OCI-LY1 (cell line): Measurements from ENCODE around the gene TGFBR2.

Source experiments
- H2AFZ ChIP-seq: fragments of 200-600 bp; sonication (generic), shearing (Covaris generic); 2 replicates; pipeline ENCODE4 v1.6.0; 2014; ENCODE audit warnings: antibody characterized with exemption, mild to moderate bottlenecking, low read length
- H3F3A ChIP-seq: fragments of 200-600 bp; sonication (generic), shearing (Covaris generic); 2 replicates; pipeline ENCODE4 v1.6.0; 2014; ENCODE audit warnings: mild to moderate bottlenecking, antibody characterized with exemption, low read length, moderate library complexity; ENCODE audit not compliant: insufficient read depth
- H3K27ac ChIP-seq: fragments of 200-600 bp; sonication (generic); 2 replicates; pipeline ENCODE4 v1.5.1; 2014; ENCODE audit warnings: low read length, mixed run types, mild to moderate bottlenecking, low read depth; ENCODE audit not compliant: poor library complexity, severe bottlenecking
- H3K27me3 ChIP-seq: fragments of 200-600 bp; sonication (generic); 2 replicates; pipeline ENCODE4 v1.6.0; 2014; ENCODE audit warnings: antibody characterized with exemption, mild to moderate bottlenecking, low read length, moderate library complexity; ENCODE audit not compliant: insufficient read depth
- H3K36me3 ChIP-seq: fragments of 200-600 bp; sonication (generic); 2 replicates; pipeline ENCODE4 v1.6.1; 2014; ENCODE audit warnings: mild to moderate bottlenecking, antibody characterized with exemption, low read length, moderate library complexity, mixed read lengths; ENCODE audit not compliant: insufficient read depth
- H3K4me1 ChIP-seq: fragments of 200-600 bp; sonication (generic); 2 replicates; pipeline ENCODE4 v1.5.1; 2014; ENCODE audit warnings: mild to moderate bottlenecking, low read length, moderate library complexity; ENCODE audit not compliant: insufficient read depth, severe bottlenecking
- H3K4me2 ChIP-seq: fragments of 200-600 bp; sonication (generic), shearing (Covaris generic); 2 replicates; pipeline ENCODE4 v1.6.1; 2014; ENCODE audit warnings: low read length
- H3K4me3 ChIP-seq: fragments of 200-600 bp; sonication (generic); 2 replicates; pipeline ENCODE4 v1.5.1; 2014; ENCODE audit warnings: low read length, low read depth, mild to moderate bottlenecking, mixed read lengths; ENCODE audit not compliant: poor library complexity, severe bottlenecking
- H3K79me2 ChIP-seq: fragments of 200-600 bp; shearing (Covaris generic); 2 replicates; pipeline ENCODE4 v1.6.1; 2016; ENCODE audit warnings: mixed run types, low read length, mixed read lengths; ENCODE audit not compliant: insufficient read depth
- H3K9ac ChIP-seq: fragments of 200-600 bp; sonication (generic), shearing (Covaris generic); 2 replicates; pipeline ENCODE4 v1.6.1; 2014; ENCODE audit warnings: mild to moderate bottlenecking, low read length, mixed read lengths
- H3K9me2 ChIP-seq: fragments of 200-600 bp; sonication (generic), shearing (Covaris generic); 2 replicates; pipeline ENCODE4 v1.6.1; 2014; ENCODE audit warnings: low read depth, mild to moderate bottlenecking, low read length, mixed read lengths
- H3K9me3 ChIP-seq: fragments of 200-600 bp; shearing (Covaris generic); 2 replicates; pipeline ENCODE4 v1.6.1; 2014; ENCODE audit warnings: low read length, mixed read lengths
- H4K20me1 ChIP-seq: fragments of 200-600 bp; sonication (generic), shearing (Covaris generic); 2 replicates; pipeline ENCODE4 v1.6.0; 2016; ENCODE audit warnings: mild to moderate bottlenecking, low read length; ENCODE audit not compliant: insufficient read depth
- EZH2 ChIP-seq: fragments of 200-600 bp; sonication (generic), shearing (Covaris generic); IDR thresholded peaks from 2 replicates; pipeline ENCODE4 v1.8.0; 2017; ENCODE audit warnings: borderline replicate concordance, mixed run types, mild to moderate bottlenecking, antibody characterized with exemption, low read length, moderate library complexity, mixed read lengths
- TF ChIP-seq, protein P1 (sequence below): fragments of 200-600 bp; sonication (generic), shearing (Covaris generic); IDR thresholded peaks from 2 replicates; pipeline ENCODE4 v1.5.1; 2017; ENCODE audit warnings: mild to moderate bottlenecking, antibody characterized with exemption, low read length, moderate library complexity, mixed read lengths

Gene TGFBR2

DNA sequence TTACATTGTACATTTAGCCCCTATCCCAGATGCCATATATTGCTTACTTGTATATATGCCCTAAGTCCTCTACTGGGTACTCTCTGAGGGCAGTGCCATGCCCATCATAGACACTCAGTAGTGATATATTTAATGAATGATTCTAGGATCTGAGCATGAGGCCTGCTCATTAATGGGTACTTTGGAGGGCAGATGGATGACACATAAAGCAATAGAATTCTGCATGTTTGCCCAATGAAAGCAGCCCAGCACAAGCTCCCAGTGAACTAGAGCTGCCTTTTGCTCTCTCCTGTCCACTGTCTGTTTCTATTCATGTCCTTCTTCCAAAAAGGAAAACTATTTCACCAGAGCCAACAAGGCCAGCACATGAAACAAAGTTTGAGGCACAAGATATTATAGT is 63.9 kb downstream of the TGFBR2 start:
- no peak overlapping the region for H2AFZ ChIP-seq
- H3F3A ChIP-seq: no peaks in the 10 kb centered on the region
- no peak overlapping the region for H3K4me3 ChIP-seq
- no peak overlapping the region for H3K4me2 ChIP-seq
- peaks cover 78% of the 10 kb centered on the region for H3K36me3 ChIP-seq
- no peaks in the 10 kb centered on the region for H3K79me2 ChIP-seq
- no peak overlapping the region for H3K9ac ChIP-seq
- TF ChIP-seq, protein P1, sequence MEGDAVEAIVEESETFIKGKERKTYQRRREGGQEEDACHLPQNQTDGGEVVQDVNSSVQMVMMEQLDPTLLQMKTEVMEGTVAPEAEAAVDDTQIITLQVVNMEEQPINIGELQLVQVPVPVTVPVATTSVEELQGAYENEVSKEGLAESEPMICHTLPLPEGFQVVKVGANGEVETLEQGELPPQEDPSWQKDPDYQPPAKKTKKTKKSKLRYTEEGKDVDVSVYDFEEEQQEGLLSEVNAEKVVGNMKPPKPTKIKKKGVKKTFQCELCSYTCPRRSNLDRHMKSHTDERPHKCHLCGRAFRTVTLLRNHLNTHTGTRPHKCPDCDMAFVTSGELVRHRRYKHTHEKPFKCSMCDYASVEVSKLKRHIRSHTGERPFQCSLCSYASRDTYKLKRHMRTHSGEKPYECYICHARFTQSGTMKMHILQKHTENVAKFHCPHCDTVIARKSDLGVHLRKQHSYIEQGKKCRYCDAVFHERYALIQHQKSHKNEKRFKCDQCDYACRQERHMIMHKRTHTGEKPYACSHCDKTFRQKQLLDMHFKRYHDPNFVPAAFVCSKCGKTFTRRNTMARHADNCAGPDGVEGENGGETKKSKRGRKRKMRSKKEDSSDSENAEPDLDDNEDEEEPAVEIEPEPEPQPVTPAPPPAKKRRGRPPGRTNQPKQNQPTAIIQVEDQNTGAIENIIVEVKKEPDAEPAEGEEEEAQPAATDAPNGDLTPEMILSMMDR: no peak
- TF ChIP-seq EZH2: no peak
- no peaks in the 10 kb centered on the region for H4K20me1 ChIP-seq
- H3K9me3 ChIP-seq: no peaks in the 10 kb centered on the region
- peaks cover 6% of the 10 kb centered on the region for H3K4me1 ChIP-seq
- H3K27me3 ChIP-seq: no peaks in the 10 kb centered on the region
- no peak overlapping the region for H3K27ac ChIP-seq
- no peaks in the 10 kb centered on the region for H3K9me2 ChIP-seq

DNA sequence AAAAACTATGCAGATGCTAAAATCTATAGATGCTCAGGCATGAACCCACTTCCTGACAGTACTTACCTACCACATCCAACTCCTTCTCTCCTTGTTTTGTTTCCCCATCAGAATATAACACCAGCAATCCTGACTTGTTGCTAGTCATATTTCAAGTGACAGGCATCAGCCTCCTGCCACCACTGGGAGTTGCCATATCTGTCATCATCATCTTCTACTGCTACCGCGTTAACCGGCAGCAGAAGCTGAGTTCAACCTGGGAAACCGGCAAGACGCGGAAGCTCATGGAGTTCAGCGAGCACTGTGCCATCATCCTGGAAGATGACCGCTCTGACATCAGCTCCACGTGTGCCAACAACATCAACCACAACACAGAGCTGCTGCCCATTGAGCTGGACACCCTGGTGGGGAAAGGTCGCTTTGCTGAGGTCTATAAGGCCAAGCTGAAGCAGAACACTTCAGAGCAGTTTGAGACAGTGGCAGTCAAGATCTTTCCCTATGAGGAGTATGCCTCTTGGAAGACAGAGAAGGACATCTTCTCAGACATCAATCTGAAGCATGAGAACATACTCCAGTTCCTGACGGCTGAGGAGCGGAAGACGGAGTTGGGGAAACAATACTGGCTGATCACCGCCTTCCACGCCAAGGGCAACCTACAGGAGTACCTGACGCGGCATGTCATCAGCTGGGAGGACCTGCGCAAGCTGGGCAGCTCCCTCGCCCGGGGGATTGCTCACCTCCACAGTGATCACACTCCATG is 65.3 kb downstream of the TGFBR2 start:
- Histone ChIP-seq H3K79me2 (no peaks in the 10 kb centered on the region), H4K20me1 (no peaks in the 10 kb centered on the region), H3K27ac (no peak overlapping the region), H3K9me2 (no peaks in the 10 kb centered on the region), H3K36me3 (peaks cover 88% of the 10 kb centered on the region), H3K9me3 (no peaks in the 10 kb centered on the region), H2AFZ (no peak overlapping the region), H3F3A (no peaks in the 10 kb centered on the region), H3K4me3 (no peak overlapping the region), H3K4me2 (no peak overlapping the region), H3K4me1 (peaks cover 5% of the 10 kb centered on the region), H3K9ac (no peak overlapping the region), H3K27me3 (no peaks in the 10 kb centered on the region)
- no peak for TF ChIP-seq EZH2
- TF ChIP-seq, protein P1: no peak

DNA sequence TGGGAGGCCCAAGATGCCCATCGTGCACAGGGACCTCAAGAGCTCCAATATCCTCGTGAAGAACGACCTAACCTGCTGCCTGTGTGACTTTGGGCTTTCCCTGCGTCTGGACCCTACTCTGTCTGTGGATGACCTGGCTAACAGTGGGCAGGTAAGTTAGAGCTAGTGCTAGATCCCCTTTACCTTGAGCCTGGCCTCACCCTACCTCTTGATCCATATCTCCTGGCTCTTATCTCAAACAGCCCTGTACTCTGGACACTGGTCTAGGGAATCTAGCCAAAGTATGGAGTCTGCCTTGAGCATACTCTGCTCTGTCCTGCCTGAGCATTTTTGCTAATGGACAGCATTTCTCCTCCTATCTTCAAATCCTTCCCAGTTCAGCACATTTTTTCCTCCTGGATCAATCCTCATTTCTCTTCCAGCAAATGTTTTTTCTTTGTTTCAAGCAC is 65.9 kb downstream of the TGFBR2 start:
- Histone ChIP-seq H3K27me3 (no peaks in the 10 kb centered on the region), H3F3A (no peaks in the 10 kb centered on the region), H3K79me2 (no peaks in the 10 kb centered on the region), H3K27ac (no peak overlapping the region), H2AFZ (no peak overlapping the region), H3K9me3 (no peaks in the 10 kb centered on the region), H3K4me2 (no peak overlapping the region), H3K4me3 (no peak overlapping the region), H3K9me2 (no peaks in the 10 kb centered on the region), H3K4me1 (no peaks in the 10 kb centered on the region), H4K20me1 (no peaks in the 10 kb centered on the region), H3K9ac (no peak overlapping the region), H3K36me3 (peaks cover 91% of the 10 kb centered on the region)
- TF ChIP-seq, protein P1: no peak
- TF ChIP-seq EZH2: no peak
